A673 (cell line): ENCODE data around the gene OBSCN.

ENCODE experiments used
- CTCF ChIP-seq: fragments of 300-800, 200-600 bp; sonication (generic); conservative IDR thresholded peaks from 2 replicates; pipeline ENCODE4 v1.5.1; 2017; ENCODE audit warnings: low read depth, mild to moderate bottlenecking, antibody characterized with exemption, low read length, moderate library complexity, mixed read lengths
- EZH2 ChIP-seq: fragments of 200-600 bp; sonication (generic); IDR thresholded peaks from 2 replicates; pipeline ENCODE4 v1.6.1; 2017; ENCODE audit warnings: borderline replicate concordance, low read depth, mild to moderate bottlenecking, mixed read lengths, antibody characterized with exemption, low read length; ENCODE audit not compliant: poor library complexity, severe bottlenecking

- TF ChIP-seq CTCF: no peak
- no peak for TF ChIP-seq EZH2
Observed at GRCh38 chr1:228410015-228410414, 202.2 kb downstream of the OBSCN start.
